Fibroblast of mammary gland (primary cell): ENCODE results near the gene PHLDA1.
A peak's percentile ranks its signal among the peaks of the same experiment; 100 is the strongest.

Experiments
- DNase-seq: peaks from one replicate; pipeline ENCODE4 v3.0.0-alpha.2; 2010; ENCODE audit warnings: low read depth
- H3K4me3 ChIP-seq: 2 replicates; pipeline ENCODE4 v1.5.1; 2011; ENCODE audit warnings: low read depth, mild to moderate bottlenecking, low read length, moderate library complexity; ENCODE audit not compliant: control insufficient read depth
- TF ChIP-seq, protein P1 (sequence below): conservative IDR thresholded peaks from 2 replicates; pipeline ENCODE4 v1.5.1; 2011; ENCODE audit warnings: low read depth, low read length, inconsistent platforms; ENCODE audit not compliant: control insufficient read depth, insufficient read depth

PHLDA1 gene

DNA sequence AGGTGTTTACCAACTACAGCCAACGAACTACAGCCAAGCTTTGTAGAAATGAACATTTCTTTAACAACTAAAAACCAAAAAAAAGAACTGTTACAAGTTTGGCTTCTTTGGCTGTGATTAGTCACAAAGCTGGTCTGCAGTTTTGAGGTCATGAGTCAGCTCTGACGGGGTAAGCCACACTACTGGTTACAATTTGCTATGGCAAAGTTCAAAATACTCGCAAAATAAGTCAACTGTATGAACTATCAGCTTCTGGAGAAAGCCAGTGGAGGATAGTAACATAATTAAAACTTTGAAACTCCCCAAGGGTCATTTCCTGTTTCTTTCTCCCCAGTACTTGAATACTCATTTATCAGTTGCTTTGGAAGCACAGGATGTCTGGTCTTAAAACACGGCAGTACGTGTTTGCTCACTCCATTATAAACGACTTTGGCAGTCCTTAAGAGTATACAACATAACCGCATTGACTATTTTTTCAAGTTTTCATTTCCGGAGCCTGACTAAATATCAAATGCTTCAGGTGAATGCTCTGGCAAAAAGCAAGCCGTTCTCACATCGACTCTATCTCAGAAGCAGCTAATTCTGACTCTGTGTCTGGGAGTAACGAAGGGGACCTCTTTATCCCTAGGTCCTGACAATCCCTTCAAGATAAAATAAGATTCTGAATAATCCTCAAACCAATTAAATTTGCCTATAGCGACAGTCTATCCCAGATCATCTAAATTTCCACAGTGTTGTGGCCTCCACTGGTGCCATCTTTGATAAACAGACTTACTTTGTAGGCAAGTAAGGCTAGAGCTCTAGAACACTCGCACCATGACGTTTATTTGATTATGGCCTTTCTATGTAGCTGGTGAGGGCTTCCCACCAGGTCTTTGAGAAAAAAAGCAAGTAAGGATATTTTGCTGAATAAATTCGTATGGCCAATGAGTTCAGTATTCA is 10.6 kb downstream of the PHLDA1 start:
- no peak overlapping the region for H3K4me3 ChIP-seq
- peak; percentile 99 for DNase-seq
- TF ChIP-seq, protein P1, sequence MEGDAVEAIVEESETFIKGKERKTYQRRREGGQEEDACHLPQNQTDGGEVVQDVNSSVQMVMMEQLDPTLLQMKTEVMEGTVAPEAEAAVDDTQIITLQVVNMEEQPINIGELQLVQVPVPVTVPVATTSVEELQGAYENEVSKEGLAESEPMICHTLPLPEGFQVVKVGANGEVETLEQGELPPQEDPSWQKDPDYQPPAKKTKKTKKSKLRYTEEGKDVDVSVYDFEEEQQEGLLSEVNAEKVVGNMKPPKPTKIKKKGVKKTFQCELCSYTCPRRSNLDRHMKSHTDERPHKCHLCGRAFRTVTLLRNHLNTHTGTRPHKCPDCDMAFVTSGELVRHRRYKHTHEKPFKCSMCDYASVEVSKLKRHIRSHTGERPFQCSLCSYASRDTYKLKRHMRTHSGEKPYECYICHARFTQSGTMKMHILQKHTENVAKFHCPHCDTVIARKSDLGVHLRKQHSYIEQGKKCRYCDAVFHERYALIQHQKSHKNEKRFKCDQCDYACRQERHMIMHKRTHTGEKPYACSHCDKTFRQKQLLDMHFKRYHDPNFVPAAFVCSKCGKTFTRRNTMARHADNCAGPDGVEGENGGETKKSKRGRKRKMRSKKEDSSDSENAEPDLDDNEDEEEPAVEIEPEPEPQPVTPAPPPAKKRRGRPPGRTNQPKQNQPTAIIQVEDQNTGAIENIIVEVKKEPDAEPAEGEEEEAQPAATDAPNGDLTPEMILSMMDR = no peak

- H3K4me3 ChIP-seq = no peak overlapping the region
- DNase-seq = peak; percentile 88
- TF ChIP-seq, protein P1 = no peak
Observed at GRCh38 chr12:76020281-76020680, 11.3 kb downstream of the PHLDA1 start.

- DNase-seq = no peak
- TF ChIP-seq, protein P1 = no peak
- no peak overlapping the region for H3K4me3 ChIP-seq
Observed at GRCh38 chr12:76018672-76019071, 12.9 kb downstream of the PHLDA1 start.

DNA sequence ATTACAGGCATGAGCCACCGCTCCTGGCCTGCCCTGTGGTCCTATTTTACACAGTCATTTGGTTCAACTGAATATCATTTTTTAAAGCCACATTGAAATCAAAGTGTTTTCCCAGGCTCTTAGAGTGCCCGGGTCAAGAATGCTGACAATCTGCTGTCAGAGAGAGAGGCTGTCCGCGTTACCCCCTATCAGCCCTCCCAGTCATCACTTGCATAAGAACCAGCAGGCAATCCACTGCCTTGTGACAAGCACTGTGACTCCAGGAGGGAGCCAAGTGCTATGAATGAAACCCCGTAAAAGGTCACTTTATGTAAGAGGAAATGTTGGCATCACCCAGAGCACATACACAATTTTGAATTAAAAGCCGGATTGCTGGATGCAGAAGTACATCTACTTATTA is 13.5 kb downstream of the PHLDA1 start:
- TF ChIP-seq, protein P1 = no peak
- peak; percentile 23 for DNase-seq
- H3K4me3 ChIP-seq = no peak overlapping the region

DNA sequence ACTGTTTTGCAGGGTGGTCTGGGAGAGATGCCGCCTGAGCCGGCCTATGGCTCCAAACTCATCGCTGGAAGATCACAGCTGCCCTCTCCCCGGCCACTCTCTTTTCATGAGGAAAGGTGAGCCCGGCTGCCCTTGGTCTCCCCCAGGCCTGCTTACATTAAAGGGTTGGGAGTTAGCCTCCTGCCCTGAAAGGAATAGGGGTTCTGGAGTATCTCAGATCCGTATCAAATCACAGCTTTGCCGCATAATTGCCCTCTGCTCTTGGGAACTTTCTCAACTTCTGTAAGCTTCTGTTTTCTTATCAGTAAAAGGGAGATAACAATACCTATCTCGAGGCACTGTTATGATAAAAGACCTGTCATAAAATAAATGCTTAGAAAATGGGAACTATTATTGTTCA is 17.6 kb downstream of the PHLDA1 start:
- TF ChIP-seq, protein P1 = no peak
- no peak for DNase-seq
- H3K4me3 ChIP-seq = no peak overlapping the region

- H3K4me3 ChIP-seq = no peak overlapping the region
- DNase-seq = no peak
- TF ChIP-seq, protein P1 = no peak
Observed at GRCh38 chr12:76013603-76014002, 18.0 kb downstream of the PHLDA1 start.

DNA sequence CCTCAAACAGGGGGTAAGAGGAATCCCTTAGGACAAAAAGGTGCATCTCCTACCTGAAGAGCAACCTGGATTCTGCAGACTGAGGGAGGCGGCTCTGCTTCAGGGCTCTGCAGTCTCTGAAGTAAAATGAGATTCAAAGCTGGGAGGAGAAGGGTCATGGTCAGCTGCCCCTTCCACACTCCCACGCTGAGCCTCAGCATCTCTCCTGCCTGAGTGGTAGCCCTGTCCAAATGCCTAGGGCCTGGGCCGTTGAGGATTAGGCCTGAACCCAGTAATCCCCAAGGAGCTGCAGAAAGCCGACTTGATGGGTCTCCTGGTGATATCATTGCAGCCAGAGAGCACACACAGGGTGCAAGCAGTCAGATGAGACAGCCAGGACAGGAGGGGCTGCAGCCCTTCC is 18.9 kb downstream of the PHLDA1 start:
- H3K4me3 ChIP-seq = no peak overlapping the region
- DNase-seq = no peak
- TF ChIP-seq, protein P1 = no peak
